GM12878 (cell line): ENCODE results near the gene PIP5KL1. TPM values are rescaled to one million over a fixed set of nuclear protein-coding genes. Genes with fewer than 3 reads are reported as not detected.

Experiments used
- ATAC-seq: fragments of 200-7000 bp; cut with Tn5 transposase; 3 replicates; pipeline ENCODE4 v1.9.1; 2020; ENCODE audit warnings: mild to moderate bottlenecking, moderate library complexity
- BruUV-seq: library from RNA; stranded (reverse); fragments of 400-500 nt; replicated peaks from 2 replicates; lab custom pipeline; 2021; lab: Mats Ljungman, UMichigan
- CTCF ChIA-PET: fragments of 300-600 bp; sonication (Branson Sonifier 250); formaldehyde crosslinking; extraction: SDS; loops from one replicate; lab custom pipeline; 2021; ENCODE audit warnings: inconsistent platforms; lab: Yijun Ruan, JAX
- POLR2A ChIA-PET: fragments of 350-600 bp; formaldehyde crosslinking; extraction: SDS; loops from one replicate; lab custom pipeline; 2021; ENCODE audit warnings: inconsistent platforms; lab: Charles Lee
- RAD21 ChIA-PET: fragments of 300-600 bp; sonication (Branson Sonifier 250); formaldehyde crosslinking; loops from one replicate; lab custom pipeline; 2023; ENCODE audit warnings: antibody characterized with exemption; ENCODE audit not compliant: unreplicated experiment; lab: Charles Lee
- SMC1A ChIA-PET: fragments of 300-600 bp; sonication (Branson Sonifier 250); formaldehyde crosslinking; loops from one replicate; lab custom pipeline; 2023; ENCODE audit not compliant: unreplicated experiment, uncharacterized antibody; lab: Charles Lee
- DNase-seq: peaks from one replicate; pipeline ENCODE4 v3.0.0-alpha.2; 2011; ENCODE audit warnings: low read depth, low spot score
- FAIRE-seq: peaks from 3 replicates; lab custom pipeline; 2011; peaks lifted over from hg19 to GRCh38; lab: Jason Lieb, UNC
- H2AFZ ChIP-seq: 2 replicates; pipeline ENCODE4 v1.6.0; 2011; ENCODE audit warnings: low read depth, low read length, control low read depth; ENCODE audit not compliant: control insufficient read depth
- H3K27ac ChIP-seq: 2 replicates; pipeline ENCODE4 v1.5.1; 2011; ENCODE audit warnings: control low read depth; ENCODE audit not compliant: control insufficient read depth, insufficient read depth
- H3K27me3 ChIP-seq, 2 experiments: replicated peaks in 1 of 2; 2 replicates each; pipeline versions ENCODE4 v1.6.0 to v1.6.1; 2011; ENCODE audit warnings: low read length in 1 of 2; ENCODE audit not compliant: control insufficient read depth in 2 of 2, insufficient read depth in 2 of 2
- H3K36me3 ChIP-seq, 2 experiments: 2 replicates each; pipeline ENCODE4 v1.5.1; 2011; ENCODE audit warnings: low read length in 1 of 2; ENCODE audit not compliant: control insufficient read depth in 2 of 2, insufficient read depth in 2 of 2
- H3K4me1 ChIP-seq: 2 replicates; pipeline ENCODE4 v1.6.1; 2011; ENCODE audit warnings: mild to moderate bottlenecking, low read length, moderate library complexity, mixed read lengths; ENCODE audit not compliant: control insufficient read depth, insufficient read depth
- H3K4me2 ChIP-seq: 2 replicates; pipeline ENCODE4 v1.6.0; 2011; ENCODE audit warnings: control low read depth; ENCODE audit not compliant: control insufficient read depth, insufficient read depth
- H3K4me3 ChIP-seq: fragments of 200-600 bp; sonication (generic); 2 replicates; pipeline ENCODE4 v1.5.1; 2016
- H3K79me2 ChIP-seq: 2 replicates; pipeline ENCODE4 v1.6.0; 2011; ENCODE audit warnings: low read length; ENCODE audit not compliant: control insufficient read depth, insufficient read depth
- H3K9ac ChIP-seq: 2 replicates; pipeline ENCODE4 v1.8.0; 2011; ENCODE audit warnings: low read length, control low read depth, mixed read lengths; ENCODE audit not compliant: control insufficient read depth, insufficient read depth
- H3K9me3 ChIP-seq: replicated peaks from 3 replicates; pipeline ENCODE4 v1.5.1; 2011; ENCODE audit warnings: mild to moderate bottlenecking, low read length; ENCODE audit not compliant: control insufficient read depth, insufficient read depth
- H4K20me1 ChIP-seq: 2 replicates; pipeline ENCODE4 v1.6.0; 2011; ENCODE audit not compliant: control insufficient read depth, insufficient read depth
- CBX3 ChIP-seq: fragments of 200-600 bp; sonication (generic); IDR thresholded peaks from 2 replicates; pipeline ENCODE4 v1.6.1; 2016; ENCODE audit warnings: low read depth, borderline replicate concordance
- CHD1 ChIP-seq: IDR thresholded peaks from 2 replicates; pipeline ENCODE4 v1.6.1; 2012; ENCODE audit warnings: low read depth, low read length, improper control_type of control experiment
- EP300 ChIP-seq, 2 experiments: fragments of 150-350 bp in 1 of 2; IDR thresholded peaks; 2 replicates each; pipeline ENCODE4 v1.6.1; 2011 to 2012; ENCODE audit warnings: low read depth in 2 of 2, low read length in 2 of 2, borderline replicate concordance in 1 of 2, improper control_type of control experiment in 1 of 2, inconsistent platforms in 1 of 2; ENCODE audit not compliant: control insufficient read depth in 1 of 2
- GABPA ChIP-seq: IDR thresholded peaks from 2 replicates; pipeline ENCODE4 v1.6.1; 2014; ENCODE audit warnings: antibody characterized with exemption, low read depth, mild to moderate bottlenecking, inconsistent platforms
- HDAC6 ChIP-seq: fragments of 200-600 bp; sonication (generic); IDR thresholded peaks from one replicate; pipeline ENCODE4 v1.8.0; 2017; ENCODE audit warnings: antibody characterized with exemption; ENCODE audit not compliant: unreplicated experiment
- IKZF1 ChIP-seq: fragments of 450-650 bp; conservative IDR thresholded peaks from 2 replicates; pipeline ENCODE4 v1.6.1; 2017; ENCODE audit warnings: antibody characterized with exemption, mild to moderate bottlenecking
- JUNB ChIP-seq: IDR thresholded peaks from 2 replicates; pipeline ENCODE4 v1.6.1; 2016; ENCODE audit warnings: antibody characterized with exemption, mild to moderate bottlenecking
- LARP7 ChIP-seq: fragments of 450-650 bp; IDR thresholded peaks from 2 replicates; pipeline ENCODE4 v1.6.1; 2017; ENCODE audit warnings: mild to moderate bottlenecking
- MYC ChIP-seq: IDR thresholded peaks from 2 replicates; pipeline ENCODE4 v1.6.1; 2011; ENCODE audit warnings: mild to moderate bottlenecking, low read length, moderate library complexity, inconsistent platforms; ENCODE audit not compliant: insufficient read depth, insufficient replicate concordance, insufficient read length, severe bottlenecking
- NBN ChIP-seq: fragments of 450-650 bp; IDR thresholded peaks from 2 replicates; pipeline ENCODE4 v1.6.1; 2016
- NR2C1 ChIP-seq: fragments of 450-650 bp; IDR thresholded peaks from 2 replicates; pipeline ENCODE4 v1.6.1; 2017; ENCODE audit warnings: antibody characterized with exemption, mild to moderate bottlenecking, moderate library complexity
- NR2F1 ChIP-seq: fragments of 450-650 bp; conservative IDR thresholded peaks from 2 replicates; pipeline ENCODE4 v1.6.1; 2017; ENCODE audit warnings: mild to moderate bottlenecking
- PAX8 ChIP-seq: fragments of 450-650 bp; IDR thresholded peaks from 2 replicates; pipeline ENCODE4 v1.6.1; 2017; ENCODE audit warnings: mild to moderate bottlenecking, moderate library complexity
- POLR2A ChIP-seq: IDR thresholded peaks from 2 replicates; pipeline ENCODE4 v1.6.1; 2011; ENCODE audit warnings: low read depth, mild to moderate bottlenecking, low read length
- POU2F2 ChIP-seq: IDR thresholded peaks from 3 replicates; pipeline ENCODE4 v1.6.1; 2011; ENCODE audit warnings: low read depth, mild to moderate bottlenecking, low read length, borderline replicate concordance
- RAD21 ChIP-seq: IDR thresholded peaks from 2 replicates; pipeline ENCODE4 v1.6.1; 2011; ENCODE audit warnings: mild to moderate bottlenecking, low read depth, low read length, moderate library complexity; ENCODE audit not compliant: insufficient read depth
- RUNX3 ChIP-seq: IDR thresholded peaks from 2 replicates; pipeline ENCODE4 v1.6.1; 2012; ENCODE audit warnings: low read length, inconsistent platforms
- SMC3 ChIP-seq: IDR thresholded peaks from 2 replicates; pipeline ENCODE4 v1.6.1; 2011; ENCODE audit warnings: low read length, improper control_type of control experiment, borderline replicate concordance
- SREBF2 ChIP-seq: IDR thresholded peaks from 2 replicates; pipeline ENCODE4 v1.6.1; 2012; ENCODE audit warnings: mild to moderate bottlenecking, low read length
- ZNF384 ChIP-seq: IDR thresholded peaks from 2 replicates; pipeline ENCODE4 v1.6.1; 2012; ENCODE audit warnings: low read depth, mild to moderate bottlenecking, low read length, improper control_type of control experiment, borderline replicate concordance
- ZZZ3 ChIP-seq: IDR thresholded peaks from 2 replicates; pipeline ENCODE4 v1.6.1; 2011; ENCODE audit warnings: low read depth; ENCODE audit not compliant: control insufficient read depth, insufficient read length
- WGBS: methylation state at CpG from one replicate; pipeline ENCODE4 v1.1.6; 2016; ENCODE audit warnings: low lambda C conversion rate; ENCODE audit not compliant: insufficient replicate concordance, insufficient coverage; ENCODE audit errors: missing lambda C conversion rate; 5-methylcytosine and 5-hydroxymethylcytosine counted together
- in situ Hi-C: fragments of 300-500 bp; cut with MboI; formaldehyde crosslinking; loops from 9 replicates; pipeline ENCODE4 v1.14.3; 2018; ENCODE audit warnings: mixed read lengths
- intact Hi-C: fragments of 100-400 bp; cut with micrococcal nuclease; formaldehyde crosslinking; loops from one replicate; pipeline ENCODE4 v1.14.2; 2022; ENCODE audit not compliant: unreplicated experiment
- polyA plus RNA-seq, 11 experiments: library from polyadenylated mRNA; depleted of rRNA in 4 of 11; unstranded in 6 of 11; stranded (reverse) in 5 of 11; fragments of >200 nt; fragmentation: Nextera tagmentation in 4 of 11; fragmentation: Illumina TruSeq in 1 of 11; extraction: Ambion mirVana in 4 of 11; extraction: Trizol in 1 of 11; gene quantifications; 1 replicate in 1 of 11; 2 replicates in 10 of 11; pipeline versions ENCODE4 v1.2.1 to v1.2.3, GENCODE V29; 2011 to 2016; ENCODE audit warnings: inconsistent platforms in 2 of 11, missing spikeins in 2 of 11, low read depth in 1 of 11
- total RNA-seq, 4 experiments: library from RNA; depleted of rRNA in 3 of 4; stranded (reverse); fragments of >200 nt in 3 of 4; fragmentation: Illumina TruSeq in 1 of 4; extraction: Trizol in 1 of 4; gene quantifications; 2 replicates each; pipeline versions ENCODE4 v1.2.1 to v1.2.3, GENCODE V29; 2013 to 2021
- TF ChIP-seq, protein P1 (sequence below): fragments of 450-650 bp; IDR thresholded peaks from 2 replicates; pipeline ENCODE4 v1.6.1; 2016; ENCODE audit warnings: mild to moderate bottlenecking

PIP5KL1 gene
- total and polyA plus RNA-seq, 10 of the 15 experiments (the other 5 are each of a cell fraction or from before 2014, with no cell fraction given): 0.04 to 0.67 (median 0.43) TPM; not detected in 2

GRCh38 chr9:127878001-127878651 is 52.5 kb downstream of the PIP5KL1 start (continued):
- TF ChIP-seq EP300 (IDR thresholded peaks at IDR 0.05; ENCODE audit: borderline replicate concordance in 1 of 2, control insufficient read depth in 1 of 2, low read depth in 2 of 2, low read length in 2 of 2) (no peak), HDAC6 (no peak), CBX3 (no peak), NR2C1 (no peak), RAD21 (no peak), IKZF1 (no peak), CHD1 (no peak), ZNF384 (no peak), JUNB (no peak), MYC (no peak), NR2F1 (no peak), PAX8 (no peak)

- DNase-seq (no peak), FAIRE-seq (no peak), ATAC-seq (no peak)
- intact Hi-C loops (no loop called here), in situ Hi-C loops (no loop called here)
- CTCF ChIA-PET: interaction anchor here (1.9 kb wide), 1 partner anchor 8 kb away, joined by 7 read pairs; no protein-coding TSS in a partner anchor
- H3K27me3 ChIP-seq: no peaks in the 10 kb centered on the region; a peak in 1 of 4 replicates
- H3K9me3 ChIP-seq: no peaks in the 10 kb centered on the region
- no peaks in the 10 kb centered on the region for H4K20me1 ChIP-seq
- SMC1A ChIA-PET: interaction anchor here (1.8 kb wide), 1 partner anchor 42 kb away, joined by 4 read pairs; no protein-coding TSS in a partner anchor
- H3K4me2 ChIP-seq: peak within 1 kb of the TSS; percentile 54
- H2AFZ ChIP-seq: no peak within 1 kb of the TSS; the same call in 1 of the 2 replicates
- H3K4me1 ChIP-seq: peaks cover 5% of the 10 kb centered on the region; the same call in 1 of the 2 replicates
- RAD21 ChIA-PET: no interaction called here
- POLR2A ChIA-PET: no interaction called here
- H3K9ac ChIP-seq: no peak within 1 kb of the TSS; the same call in 1 of the 2 replicates
- WGBS: 2% methylated on average over 17 of the region's 44 CpGs
- TF ChIP-seq POU2F2: no peak
- TF ChIP-seq ZNF384: no peak
- TF ChIP-seq RUNX3: no peak
- TF ChIP-seq JUNB: no peak
- TF ChIP-seq NBN: no peak
- TF ChIP-seq, protein P1, sequence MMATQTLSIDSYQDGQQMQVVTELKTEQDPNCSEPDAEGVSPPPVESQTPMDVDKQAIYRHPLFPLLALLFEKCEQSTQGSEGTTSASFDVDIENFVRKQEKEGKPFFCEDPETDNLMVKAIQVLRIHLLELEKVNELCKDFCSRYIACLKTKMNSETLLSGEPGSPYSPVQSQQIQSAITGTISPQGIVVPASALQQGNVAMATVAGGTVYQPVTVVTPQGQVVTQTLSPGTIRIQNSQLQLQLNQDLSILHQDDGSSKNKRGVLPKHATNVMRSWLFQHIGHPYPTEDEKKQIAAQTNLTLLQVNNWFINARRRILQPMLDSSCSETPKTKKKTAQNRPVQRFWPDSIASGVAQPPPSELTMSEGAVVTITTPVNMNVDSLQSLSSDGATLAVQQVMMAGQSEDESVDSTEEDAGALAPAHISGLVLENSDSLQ: no peak
- no peak for TF ChIP-seq SREBF2
- TF ChIP-seq SMC3: no peak
- no peak for TF ChIP-seq ZZZ3
- TF ChIP-seq POLR2A: no peak
- no peak for TF ChIP-seq GABPA
- TF ChIP-seq LARP7: no peak
- no peaks in the 10 kb centered on the region for H3K36me3 ChIP-seq
- no peak within 1 kb of the TSS for H3K27ac ChIP-seq
- no peak within 1 kb of the TSS; the same call in 1 of the 2 replicates for H3K4me3 ChIP-seq
- H3K79me2 ChIP-seq: no peaks in the 10 kb centered on the region
- BruUV-seq: no TSS peak
These were observed 53.0 kb downstream of the PIP5KL1 start, which contains the start of gene AK1 for GRCh38 chr9:127877566-127877998. Gene AK1, minus strand, starts transcription at chr9:127877675. Its CDS starts 3,058 bp downstream, at chr9:127874617.
